Mesenchymal stem cell (in vitro differentiated cells and primary cell): ENCODE measurements around the gene PDE8B.

ENCODE experiments used
- DNase-seq: peaks from one replicate; pipeline ENCODE4 v3.0.0-alpha.2; 2013
- H2AFZ ChIP-seq: one replicate; pipeline ENCODE4 v1.6.1; 2013; ENCODE audit warnings: low read depth, mild to moderate bottlenecking, control low read depth, inconsistent platforms, low read length, moderate library complexity
- H2AK5ac ChIP-seq: 2 replicates; pipeline ENCODE4 v1.6.1; 2013; ENCODE audit warnings: low read length, moderate library complexity, mild to moderate bottlenecking, inconsistent platforms; ENCODE audit not compliant: severe bottlenecking
- H2BK120ac ChIP-seq: one replicate; pipeline ENCODE4 v1.6.1; 2013; ENCODE audit warnings: low read depth, mild to moderate bottlenecking, inconsistent platforms, low read length, moderate library complexity
- H2BK12ac ChIP-seq, 2 experiments: one replicate each; pipeline ENCODE4 v1.6.1; 2013; ENCODE audit warnings: inconsistent platforms in 2 of 2, low read length in 2 of 2, mild to moderate bottlenecking in 2 of 2, moderate library complexity in 2 of 2, control low read depth in 1 of 2
- H2BK15ac ChIP-seq: one replicate; pipeline ENCODE4 v1.6.1; 2013; ENCODE audit warnings: mild to moderate bottlenecking, low read depth, inconsistent platforms; ENCODE audit not compliant: poor library complexity, severe bottlenecking
- H2BK5ac ChIP-seq: 2 replicates; pipeline ENCODE4 v1.6.1; 2013; ENCODE audit warnings: low read depth, mild to moderate bottlenecking, low read length, control low read depth, inconsistent platforms; ENCODE audit not compliant: poor library complexity, severe bottlenecking
- H3K14ac ChIP-seq, 2 experiments: one replicate each; pipeline ENCODE4 v1.6.1; 2013; ENCODE audit warnings: inconsistent platforms in 2 of 2, low read length in 2 of 2, control low read depth in 1 of 2, mild to moderate bottlenecking in 1 of 2, moderate library complexity in 1 of 2
- H3K18ac ChIP-seq, 2 experiments: one replicate each; pipeline ENCODE4 v1.6.1; 2013; ENCODE audit warnings: inconsistent platforms in 2 of 2, low read length in 2 of 2, control low read depth in 1 of 2, low read depth in 1 of 2, mild to moderate bottlenecking in 1 of 2
- H3K23ac ChIP-seq, 2 experiments: one replicate each; pipeline ENCODE4 v1.6.1; 2013; ENCODE audit warnings: inconsistent platforms in 2 of 2, low read length in 2 of 2, mild to moderate bottlenecking in 2 of 2, moderate library complexity in 2 of 2, control low read depth in 1 of 2
- H3K27ac ChIP-seq: 2 replicates; pipeline ENCODE4 v1.5.1; 2013; ENCODE audit warnings: mild to moderate bottlenecking, moderate library complexity, low read length, control low read depth, inconsistent platforms; ENCODE audit not compliant: poor library complexity, severe bottlenecking
- H3K27me3 ChIP-seq, 2 experiments: 2 replicates each; pipeline versions ENCODE4 v1.6.1 to v1.7.0; 2013; ENCODE audit warnings: low read length in 2 of 2, mild to moderate bottlenecking in 2 of 2, moderate library complexity in 2 of 2, control low read depth in 1 of 2, inconsistent platforms in 1 of 2; ENCODE audit not compliant: control insufficient read depth in 1 of 2, insufficient read depth in 1 of 2
- H3K36me3 ChIP-seq, 2 experiments: 2 replicates each; pipeline versions ENCODE4 v1.6.1 to v1.7.0; 2013; ENCODE audit warnings: low read length in 2 of 2, control low read depth in 1 of 2, inconsistent platforms in 1 of 2, low read depth in 1 of 2, mild to moderate bottlenecking in 1 of 2; ENCODE audit not compliant: insufficient read depth in 2 of 2, control insufficient read depth in 1 of 2
- H3K4ac ChIP-seq, 2 experiments: one replicate each; pipeline ENCODE4 v1.6.1; 2013; ENCODE audit warnings: inconsistent platforms in 2 of 2, low read length in 2 of 2, mild to moderate bottlenecking in 2 of 2, moderate library complexity in 2 of 2, control low read depth in 1 of 2, low read depth in 1 of 2
- H3K4me1 ChIP-seq: 2 replicates; pipeline ENCODE4 v1.6.1; 2013; ENCODE audit warnings: low read depth, low read length, control low read depth; ENCODE audit not compliant: control insufficient read depth, insufficient read depth
- H3K4me2 ChIP-seq: 2 replicates; pipeline ENCODE4 v1.6.1; 2013; ENCODE audit warnings: low read length, mild to moderate bottlenecking, inconsistent platforms; ENCODE audit not compliant: poor library complexity, severe bottlenecking
- H3K4me3 ChIP-seq, 2 experiments: 2 replicates each; pipeline versions ENCODE4 v1.5.1 to v1.7.0; 2013; ENCODE audit warnings: low read length in 2 of 2, mild to moderate bottlenecking in 2 of 2, control low read depth in 1 of 2, low read depth in 1 of 2; ENCODE audit not compliant: insufficient read depth in 1 of 2
- H3K79me1 ChIP-seq: replicated peaks from 2 replicates; pipeline ENCODE4 v1.6.1; 2013; ENCODE audit warnings: mild to moderate bottlenecking, control low read depth, low read length, inconsistent platforms; ENCODE audit not compliant: poor library complexity, severe bottlenecking
- H3K9ac ChIP-seq: 2 replicates; pipeline ENCODE4 v1.7.0; 2013; ENCODE audit warnings: mild to moderate bottlenecking, low read length, moderate library complexity
- H3K9me3 ChIP-seq: 2 replicates; pipeline ENCODE4 v1.7.0; 2013; ENCODE audit warnings: mild to moderate bottlenecking, low read length; ENCODE audit not compliant: control insufficient read depth
- H4K8ac ChIP-seq: one replicate; pipeline ENCODE4 v1.6.1; 2013; ENCODE audit warnings: inconsistent platforms, mild to moderate bottlenecking, low read length, moderate library complexity
- H4K91ac ChIP-seq: one replicate; pipeline ENCODE4 v1.6.1; 2013; ENCODE audit warnings: mild to moderate bottlenecking, low read length, inconsistent platforms
- WGBS: methylation state at CpG from one replicate; pipeline ENCODE4 v1.1.7; 2013; ENCODE audit warnings: mixed read lengths; 5-methylcytosine and 5-hydroxymethylcytosine counted together

PDE8B gene

GRCh38 chr5:77312413-77312812 is 101.9 kb downstream of the PDE8B start:
- Histone ChIP-seq H3K4me2 (no peak overlapping the region), H4K8ac (no peak overlapping the region), H3K27ac (no peak overlapping the region), H2BK120ac (no peak overlapping the region), H2BK15ac (no peak overlapping the region), H3K9ac (no peak overlapping the region), H2AK5ac (no peak overlapping the region), H3K4me3 (no peak overlapping the region), H3K79me1 (no peaks in the 10 kb centered on the region), H3K4me1 (no peaks in the 10 kb centered on the region), H3K18ac (peak overlapping the region in 1 of 2 experiments; percentile 62), H3K23ac (no peak overlapping the region), H3K14ac (no peak overlapping the region), H2AFZ (no peak overlapping the region), H3K36me3 (no peaks in the 10 kb centered on the region), H4K91ac (no peak overlapping the region), H3K27me3 (no peaks in the 10 kb centered on the region), H2BK5ac (no peak overlapping the region), H3K9me3 (no peaks in the 10 kb centered on the region), H2BK12ac (no peak overlapping the region), H3K4ac (no peak overlapping the region)
- WGBS: 82% methylated on average over 1 of the region's 1 CpG
- peak; percentile 68 for DNase-seq

GRCh38 chr5:77316871-77317661 is 106.6 kb downstream of the PDE8B start:
- no peak overlapping the region for H2BK5ac ChIP-seq
- H3K18ac ChIP-seq: peak overlapping the region; percentile 48 to 70
- no peak overlapping the region for H3K23ac ChIP-seq
- H2AFZ ChIP-seq: no peak overlapping the region
- no peaks in the 10 kb centered on the region for H3K9me3 ChIP-seq
- H3K36me3 ChIP-seq: no peaks in the 10 kb centered on the region
- H2BK12ac ChIP-seq: peak overlapping the region in 1 of 2 experiments; percentile 77
- H3K4me3 ChIP-seq: no peak overlapping the region
- no peak overlapping the region for H3K4ac ChIP-seq
- no peak overlapping the region for H3K9ac ChIP-seq
- H3K4me1 ChIP-seq: no peaks in the 10 kb centered on the region
- H3K79me1 ChIP-seq: no peaks in the 10 kb centered on the region
- no peak overlapping the region for H2BK120ac ChIP-seq
- H3K14ac ChIP-seq: no peak overlapping the region
- H4K91ac ChIP-seq: no peak overlapping the region
- WGBS: 100% methylated on average over 1 of the region's 1 CpG
- no peak overlapping the region for H3K4me2 ChIP-seq
- peak; percentile 49 for DNase-seq
- H3K27ac ChIP-seq: no peak overlapping the region
- no peak overlapping the region for H2AK5ac ChIP-seq
- no peaks in the 10 kb centered on the region for H3K27me3 ChIP-seq
- H2BK15ac ChIP-seq: no peak overlapping the region
- H4K8ac ChIP-seq: no peak overlapping the region

GRCh38 chr5:77318060-77318459 is 107.6 kb downstream of the PDE8B start:
- Histone ChIP-seq H2AFZ (no peak overlapping the region), H3K9me3 (no peaks in the 10 kb centered on the region), H3K18ac (no peak overlapping the region), H3K23ac (no peak overlapping the region), H2AK5ac (no peak overlapping the region), H3K27me3 (peaks cover 0 to 3% of the 10 kb centered on the region in 2 experiments), H3K27ac (no peak overlapping the region), H3K36me3 (no peaks in the 10 kb centered on the region), H3K4me3 (no peak overlapping the region), H3K4me1 (peaks cover 1% of the 10 kb centered on the region), H3K4ac (no peak overlapping the region), H3K79me1 (no peaks in the 10 kb centered on the region), H3K4me2 (no peak overlapping the region), H2BK5ac (no peak overlapping the region), H3K14ac (no peak overlapping the region), H4K8ac (no peak overlapping the region), H2BK15ac (no peak overlapping the region), H2BK120ac (no peak overlapping the region), H2BK12ac (no peak overlapping the region), H4K91ac (no peak overlapping the region), H3K9ac (no peak overlapping the region)
- WGBS: 89% methylated on average over 1 of the region's 2 CpGs
- no peak for DNase-seq

GRCh38 chr5:77319117-77319804 is 108.8 kb downstream of the PDE8B start:
- Histone ChIP-seq H3K79me1 (no peaks in the 10 kb centered on the region), H3K23ac (no peak overlapping the region), H3K9ac (no peak overlapping the region), H3K4me2 (no peak overlapping the region), H3K4ac (no peak overlapping the region), H3K14ac (no peak overlapping the region), H3K4me3 (no peak overlapping the region), H2AFZ (no peak overlapping the region), H3K9me3 (no peaks in the 10 kb centered on the region), H2BK15ac (no peak overlapping the region), H3K36me3 (no peaks in the 10 kb centered on the region), H4K91ac (no peak overlapping the region), H3K27me3 (peaks cover 0 to 3% of the 10 kb centered on the region in 2 experiments), H2BK12ac (no peak overlapping the region), H2BK5ac (no peak overlapping the region), H3K4me1 (peaks cover 1% of the 10 kb centered on the region), H3K27ac (no peak overlapping the region), H2AK5ac (no peak overlapping the region), H2BK120ac (no peak overlapping the region), H3K18ac (no peak overlapping the region), H4K8ac (no peak overlapping the region)
- 94% methylated on average over 5 of the region's 5 CpGs for WGBS
- DNase-seq: no peak
